Adrenal gland (tissue), 12 donors: Measurements from ENCODE around the gene ZNF614. TPM values are rescaled to one million over a fixed set of nuclear protein-coding genes. Genes with fewer than 3 reads are reported as not detected.
"Not testable (repeated sequence)": the region's sequence is repeated elsewhere in the genome, so short reads cannot be mapped to it uniquely, and the experiment has no call there.

ENCODE experiments used
- DNase-seq, 7 donors: peaks; one replicate each; pipeline ENCODE4 v3.0.0-alpha.2; 2019 to 2020
- H3K27ac ChIP-seq, 5 donors: fragments of 200-600 bp; sonication (generic) in 4 of 5; 1 replicate in 3 of 5; 2 replicates in 2 of 5; pipeline versions ENCODE4 v1.5.1 to v1.8.0; 2016 to 2020; ENCODE audit warnings: mild to moderate bottlenecking in 1 of 5
- H3K27me3 ChIP-seq: fragments of 200-600 bp; 2 replicates; pipeline ENCODE4 v1.8.0; 2021
- H3K36me3 ChIP-seq, 2 donors: fragments of 200-600 bp; replicated peaks in 1 of 2; 1 replicate in 1 of 2; 2 replicates in 1 of 2; pipeline versions ENCODE4 v1.5.1 to v1.8.0; 2018 to 2022
- H3K4me1 ChIP-seq, 2 donors: fragments of 200-600 bp; replicated peaks in 1 of 2; 1 replicate in 1 of 2; 2 replicates in 1 of 2; pipeline versions ENCODE4 v1.5.1 to v1.8.0; 2018 to 2021
- H3K4me3 ChIP-seq, 4 donors: fragments of 200-600 bp; sonication (generic) in 3 of 4; one replicate each; pipeline ENCODE4 v1.5.1; 2016 to 2018
- H3K9me3 ChIP-seq, 3 donors: fragments of 200-600 bp; sonication (generic) in 1 of 3; replicated peaks in 1 of 3; 1 replicate in 2 of 3; 2 replicates in 1 of 3; pipeline versions ENCODE4 v1.5.1 to v1.8.0; 2016 to 2021
- POLR2A ChIP-seq, 2 donors: fragments of 450-650 bp; IDR thresholded peaks; one replicate each; pipeline ENCODE4 v1.6.1; 2017; ENCODE audit warnings: antibody characterized with exemption in 2 of 2, mild to moderate bottlenecking in 2 of 2, moderate library complexity in 1 of 2
- WGBS, 4 donors: extraction: QIAGEN DNeasy Blood & Tissue Kit in 2 of 4; methylation state at CpG; one replicate each; pipeline versions ENCODE4 v1.1.5 to v1.1.7; 2013 to 2017; 5-methylcytosine and 5-hydroxymethylcytosine counted together
- intact Hi-C, 2 donors: fragments of 100-400 bp; cut with DNase I; formaldehyde crosslinking; loops; one replicate each; pipeline versions ENCODE4 v1.14.1 to v1.15.0; 2022 to 2023
- polyA plus RNA-seq, 3 donors: library from polyadenylated mRNA; stranded (reverse); fragments of 200-250 nt in 2 of 3; fragments of 350-450 nt in 1 of 3; fragmentation: Illumina TruSeq in 1 of 3; extraction: RNeasy Lipid Tissue Mini Kit (QIAGEN cat#74804) in 1 of 3; gene quantifications; one replicate each; pipeline ENCODE4 v1.2.3, GENCODE V29; 2013 to 2014
- total RNA-seq, 9 donors: library from RNA; depleted of rRNA in 4 of 9; stranded (reverse); fragments of >200 nt in 4 of 9; fragments of 120-200 nt in 1 of 9; fragmentation: NEBNext Ultra II Directional in 1 of 9; extraction: Animal tissue kit (Norgen Biotek cat#: 25700) in 1 of 9; gene quantifications; one replicate each; pipeline versions ENCODE4 v1.1.0 to v1.2.4, GENCODE V29; 2013 to 2023
- TF ChIP-seq, protein P1 (sequence below), 6 experiments: fragments of 450-650 bp in 4 of 6; fragments of 200-600 bp in 2 of 6; sonication (generic) in 1 of 6; IDR thresholded peaks; 1 replicate in 5 of 6; 2 replicates in 1 of 6; pipeline versions ENCODE4 v1.5.1 to v1.8.0; 2016 to 2021; ENCODE audit warnings: antibody characterized with exemption in 6 of 6, mild to moderate bottlenecking in 2 of 6, moderate library complexity in 1 of 6
- donor health status: healthy with polysubstance abuse.
- donor health status: Bipolar disorder and iron deficiency.
- donor health status: DM: yes; HTN: yes; CAD: no.
- donor health status: DM: no; HTN: no; CAD: no.
- donor health status: DM: no; HTN: no; CAD: no.
- donor health status: DM: yes; HTN: yes; CAD: no.

ZNF614 gene
- total and polyA plus RNA-seq, 12 donors, result 2.3 to 9.4 (median 7.1) TPM

DNA sequence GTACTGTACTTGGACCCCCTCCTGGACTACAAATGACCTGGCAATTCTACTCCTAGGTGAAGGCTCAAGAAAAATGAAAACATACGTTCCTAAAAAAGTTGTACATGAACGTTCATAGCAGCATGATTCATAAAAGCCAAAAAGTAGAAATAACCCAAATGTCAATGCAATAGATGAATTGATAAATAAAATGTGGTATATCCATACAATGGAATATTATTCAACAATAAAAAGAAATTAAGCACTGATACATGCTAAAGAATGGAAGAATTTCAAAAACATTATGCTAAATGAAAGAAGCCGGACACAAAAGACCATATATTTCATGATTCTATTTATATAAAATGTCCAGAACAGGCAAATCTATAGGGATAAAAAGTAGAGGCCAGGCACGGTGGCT lies 11.0 kb upstream of the ZNF614 start:
- Histone ChIP-seq H3K4me1 (no peaks in the 10 kb centered on the region), H3K27ac (no peak overlapping the region), H3K4me3 (no peak overlapping the region), H3K9me3 (peaks cover 0 to 48% (median 18%) of the 10 kb centered on the region in 3 donors), H3K36me3 (peaks cover 0 to 65% of the 10 kb centered on the region in 2 donors), H3K27me3 (no peaks in the 10 kb centered on the region)
- no peak for DNase-seq
- no peak for TF ChIP-seq POLR2A (IDR thresholded peaks at IDR 0.05)
- TF ChIP-seq, protein P1, sequence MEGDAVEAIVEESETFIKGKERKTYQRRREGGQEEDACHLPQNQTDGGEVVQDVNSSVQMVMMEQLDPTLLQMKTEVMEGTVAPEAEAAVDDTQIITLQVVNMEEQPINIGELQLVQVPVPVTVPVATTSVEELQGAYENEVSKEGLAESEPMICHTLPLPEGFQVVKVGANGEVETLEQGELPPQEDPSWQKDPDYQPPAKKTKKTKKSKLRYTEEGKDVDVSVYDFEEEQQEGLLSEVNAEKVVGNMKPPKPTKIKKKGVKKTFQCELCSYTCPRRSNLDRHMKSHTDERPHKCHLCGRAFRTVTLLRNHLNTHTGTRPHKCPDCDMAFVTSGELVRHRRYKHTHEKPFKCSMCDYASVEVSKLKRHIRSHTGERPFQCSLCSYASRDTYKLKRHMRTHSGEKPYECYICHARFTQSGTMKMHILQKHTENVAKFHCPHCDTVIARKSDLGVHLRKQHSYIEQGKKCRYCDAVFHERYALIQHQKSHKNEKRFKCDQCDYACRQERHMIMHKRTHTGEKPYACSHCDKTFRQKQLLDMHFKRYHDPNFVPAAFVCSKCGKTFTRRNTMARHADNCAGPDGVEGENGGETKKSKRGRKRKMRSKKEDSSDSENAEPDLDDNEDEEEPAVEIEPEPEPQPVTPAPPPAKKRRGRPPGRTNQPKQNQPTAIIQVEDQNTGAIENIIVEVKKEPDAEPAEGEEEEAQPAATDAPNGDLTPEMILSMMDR (IDR thresholded peaks at IDR 0.05), result no peak
- intact Hi-C loops, result no loop called here
- WGBS, 4 donors, result 93 to 99% (median 98%) methylated on average over 4 of the region's 4 CpGs

DNA sequence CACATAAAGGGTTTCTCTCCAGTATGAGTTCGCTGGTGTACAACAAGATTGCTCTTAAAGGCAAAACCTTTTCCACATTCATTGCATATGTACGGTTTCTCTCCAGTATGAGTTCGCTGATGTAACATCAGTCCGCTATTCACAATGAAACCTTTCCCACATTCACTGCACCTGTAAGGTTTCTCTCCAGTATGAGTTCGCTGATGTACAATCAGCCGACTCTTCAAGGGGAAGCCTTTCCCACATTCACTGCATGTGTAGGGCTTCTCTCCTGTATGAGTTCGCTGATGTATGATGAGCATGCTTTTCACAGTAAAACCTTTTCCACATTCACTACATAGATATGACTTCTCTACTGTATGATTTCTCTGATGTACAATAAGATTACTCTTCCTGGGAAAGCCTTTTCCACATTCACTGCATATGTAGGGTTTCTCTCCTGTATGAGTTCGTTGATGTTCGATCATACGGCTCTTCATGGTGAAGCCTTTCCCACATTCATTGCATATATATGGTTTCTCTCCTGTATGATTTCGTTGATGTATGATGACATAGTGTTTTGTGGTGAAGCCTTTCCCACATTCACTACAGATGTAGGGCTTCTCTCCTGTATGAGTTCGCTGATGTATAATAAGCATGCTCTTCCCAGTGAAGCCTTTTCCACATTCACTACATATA lies 6.0 kb upstream of the ZNF614 start:
- Histone ChIP-seq H3K36me3 (peaks cover 0 to 36% of the 10 kb centered on the region in 2 donors), H3K4me3 (peak overlapping the region in 1 of 4 donors; percentile 9), H3K27ac (no peak overlapping the region), H3K4me1 (no peaks in the 10 kb centered on the region), H3K9me3 (peaks cover 0 to 87% (median 31%) of the 10 kb centered on the region in 3 donors), H3K27me3 (no peaks in the 10 kb centered on the region)
- TF ChIP-seq, protein P1 (IDR thresholded peaks at IDR 0.05), result no peak
- TF ChIP-seq POLR2A (IDR thresholded peaks at IDR 0.05), result no peak
- DNase-seq, result no peak
- 96 to 99% (median 97%) methylated on average over 12 of the region's 12 CpGs for WGBS, 4 donors
- intact Hi-C loops, result no loop called here

DNA sequence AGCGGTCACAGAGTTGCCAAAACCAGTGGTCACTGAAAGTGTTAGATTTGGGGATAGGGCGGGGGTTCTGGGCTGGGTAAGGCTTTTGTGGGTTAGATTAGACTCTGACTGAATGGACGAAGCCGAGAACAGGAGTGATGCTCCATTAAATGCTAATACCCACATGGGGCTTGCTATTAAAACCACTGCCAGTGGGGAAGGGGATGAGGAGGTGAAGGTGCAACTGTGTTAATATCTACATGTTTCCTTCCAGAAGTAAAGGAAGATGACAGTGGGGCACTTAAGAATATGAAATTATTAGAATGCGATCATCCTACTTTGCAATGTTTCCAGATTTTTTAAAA lies 573 bp upstream of the ZNF614 start:
- 16 to 19% (median 18%) methylated on average over 5 of the region's 5 CpGs for WGBS, 4 donors
- peaks cover 0 to 15% of the 10 kb centered on the region in 2 donors for H3K4me1 ChIP-seq
- peaks cover 0 to 36% (median 11%) of the 10 kb centered on the region in 3 donors for H3K9me3 ChIP-seq
- H3K36me3 ChIP-seq, result peaks cover 0 to 18% of the 10 kb centered on the region in 2 donors
- no peak for TF ChIP-seq POLR2A (IDR thresholded peaks at IDR 0.05)
- TF ChIP-seq, protein P1 (IDR thresholded peaks at IDR 0.05), result no peak
- no peaks in the 10 kb centered on the region for H3K27me3 ChIP-seq
- peak overlapping the region; percentile 58 to 93 (median 70) for H3K4me3 ChIP-seq
- peak overlapping the region; percentile 88 to 96 (median 93) for H3K27ac ChIP-seq
- no peak for DNase-seq
- intact Hi-C loops, result no loop called here

DNA sequence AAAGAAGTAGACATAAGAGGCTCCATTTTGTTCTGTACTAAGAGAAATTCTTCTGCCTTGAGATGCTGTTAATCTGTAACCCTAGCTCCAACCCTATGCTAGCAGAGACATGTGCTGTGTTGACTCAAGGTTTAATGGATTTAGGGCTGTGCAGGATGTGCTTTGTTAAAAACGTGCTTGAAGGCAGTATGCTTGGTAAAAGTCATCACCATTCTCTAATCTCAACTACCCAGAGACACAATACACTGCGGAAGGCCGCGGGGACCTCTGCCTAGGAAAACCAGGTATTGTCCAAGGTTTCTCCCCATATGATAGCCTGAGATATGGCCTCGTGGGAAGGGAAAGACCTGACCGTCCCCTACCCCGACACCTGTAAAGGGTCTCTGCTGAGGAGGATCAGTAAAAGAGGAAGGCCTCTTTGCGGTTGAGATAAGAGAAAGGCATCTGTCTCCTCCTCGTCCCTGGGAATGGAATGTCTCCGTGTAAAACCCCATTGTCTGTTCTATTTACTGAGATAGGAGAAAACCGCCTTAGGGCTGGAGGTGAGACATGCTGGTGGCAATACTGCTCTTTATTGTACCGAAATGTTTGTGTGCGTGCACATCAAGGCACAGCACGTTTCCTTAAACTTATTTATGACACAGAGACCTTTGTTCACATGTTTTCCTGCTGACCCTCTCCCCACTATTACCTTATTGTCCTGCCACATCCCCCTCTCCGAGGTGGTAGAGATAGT lies 1.8 kb downstream of the ZNF614 start:
- intact Hi-C loops, DNase-seq, H3K27ac ChIP-seq, H3K27me3 ChIP-seq, H3K4me3 ChIP-seq: not testable (repeated sequence)
- H3K36me3 ChIP-seq, result peaks cover 0 to 25% of the 10 kb centered on the region in 2 donors
- peaks cover 0 to 15% of the 10 kb centered on the region in 2 donors for H3K4me1 ChIP-seq
- 92 to 96% (median 93%) methylated on average over 15 of the region's 15 CpGs for WGBS, 4 donors
- peaks cover 0 to 17% (median 5%) of the 10 kb centered on the region in 3 donors for H3K9me3 ChIP-seq

DNA sequence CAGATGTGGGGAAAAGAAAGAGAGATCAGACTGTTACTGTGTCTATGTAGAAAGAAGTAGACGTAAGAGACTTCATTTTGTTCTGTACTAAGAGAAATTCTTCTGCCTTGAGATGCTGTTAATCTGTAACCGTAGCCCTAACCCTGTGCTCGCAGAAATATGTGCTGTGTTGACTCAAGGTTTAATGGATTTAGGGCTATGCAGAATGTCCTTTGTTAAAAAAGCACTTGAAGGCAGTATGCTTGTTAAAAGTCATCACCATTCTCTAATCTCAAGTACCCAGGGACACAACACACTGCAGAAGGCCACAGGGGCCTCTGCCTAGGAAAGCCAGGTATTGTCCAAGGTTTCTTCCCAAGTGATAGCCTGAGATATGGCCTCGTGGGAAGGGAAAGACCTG lies 3.7 kb downstream of the ZNF614 start:
- 91 to 97% (median 93%) methylated on average over 4 of the region's 4 CpGs for WGBS, 4 donors
- Histone ChIP-seq H3K36me3 (peaks cover 0 to 30% of the 10 kb centered on the region in 2 donors), H3K4me1 (peaks cover 0 to 15% of the 10 kb centered on the region in 2 donors)

More for the DNA sequence above, 3.7 kb downstream of the ZNF614 start:
- H3K27ac ChIP-seq, H3K27me3 ChIP-seq, H3K9me3 ChIP-seq, intact Hi-C loops, DNase-seq, H3K4me3 ChIP-seq: not testable (repeated sequence)
